GM18505 (cell line): ENCODE results near the gene POLH.
"Not testable (repeated sequence)": the region's sequence is repeated elsewhere in the genome, so short reads cannot be mapped to it uniquely, and the experiment has no call there.

Experiments used
- ATAC-seq: cut with Tn5 transposase; IDR thresholded peaks from one replicate; pipeline ENCODE4 v1.9.1; 2021; ENCODE audit not compliant: unreplicated experiment
- POLR2A ChIP-seq: IDR thresholded peaks from 4 replicates; pipeline ENCODE4 v1.6.1; 2011; ENCODE audit warnings: borderline replicate concordance; ENCODE audit not compliant: insufficient read depth, insufficient read length; ENCODE audit errors: extremely low read depth

Gene POLH

DNA sequence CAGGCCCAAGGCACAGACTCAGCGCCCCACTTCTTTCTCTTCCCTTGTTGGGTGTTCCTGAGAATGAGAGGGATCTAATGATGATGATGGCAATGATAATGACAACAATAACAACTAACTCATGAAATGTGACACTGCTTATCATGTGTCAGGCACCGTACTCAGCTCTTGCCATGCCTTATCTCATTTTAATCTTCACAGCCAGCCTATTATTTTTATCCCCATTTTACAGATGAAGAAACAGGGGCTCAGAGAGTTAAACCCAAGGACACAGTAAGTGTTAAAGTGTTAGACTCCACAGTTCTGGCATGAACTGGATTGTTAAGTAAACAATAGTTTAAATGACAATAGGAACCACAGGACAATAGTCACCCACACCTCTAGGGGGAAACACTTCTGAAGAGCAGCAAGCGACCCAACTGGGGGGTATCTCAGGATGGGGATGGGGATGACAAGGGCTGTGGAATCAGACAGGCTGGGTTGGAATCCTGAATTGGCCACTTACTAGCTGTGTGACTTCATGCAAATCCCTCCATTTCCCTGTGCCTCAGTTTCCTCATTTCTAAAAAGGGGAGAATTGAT is 81.3 kb downstream of the POLH start:
- TF ChIP-seq POLR2A, result no peak
- ATAC-seq, result no peak

DNA sequence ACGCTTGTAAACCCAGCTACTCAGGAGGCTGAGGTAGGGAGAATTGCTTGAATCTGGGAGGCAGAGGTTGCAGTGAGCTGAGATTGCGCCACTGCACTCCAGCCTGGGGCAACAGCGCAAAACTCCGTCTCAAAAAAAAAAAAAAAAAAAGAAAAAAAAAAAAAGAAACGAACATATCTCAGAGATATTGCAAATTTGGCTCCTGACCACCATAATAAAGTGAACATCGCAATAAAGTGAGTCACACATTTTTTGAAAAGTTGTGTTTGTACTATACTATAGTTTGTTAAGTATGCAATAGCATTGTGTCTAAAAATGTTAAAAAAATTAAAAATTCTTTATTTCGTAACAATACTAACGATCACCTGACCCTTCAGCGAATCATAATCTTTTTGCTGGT is 82.2 kb downstream of the POLH start:
- ATAC-seq, result no peak
- TF ChIP-seq POLR2A, result no peak

DNA sequence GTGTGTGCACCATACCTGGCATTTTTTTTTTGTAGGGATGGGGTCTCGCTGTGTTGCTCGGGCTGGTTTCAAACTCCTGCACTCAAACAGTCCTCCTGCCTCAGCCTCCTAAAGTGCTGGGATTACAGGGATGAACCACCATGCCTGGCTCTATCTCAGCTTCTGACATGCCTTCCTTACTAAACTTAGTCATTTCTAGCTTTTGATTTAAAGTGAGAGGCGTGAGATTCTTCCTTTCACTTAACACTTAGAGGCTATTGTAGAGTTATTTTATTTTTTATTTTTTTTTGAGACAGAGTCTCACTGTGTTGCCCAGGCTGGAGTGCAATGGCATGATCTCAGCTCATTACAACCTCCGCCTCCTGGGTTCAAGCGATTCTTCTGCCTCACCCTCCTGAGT is 87.0 kb downstream of the POLH start:
- not testable (repeated sequence) for ATAC-seq
